Adrenal gland (tissue), 5 donors: ENCODE results near the gene CDKAL1.

Source experiments
- POLR2A ChIP-seq, 2 donors: fragments of 450-650 bp; IDR thresholded peaks; one replicate each; pipeline ENCODE4 v1.6.1; 2017; ENCODE audit warnings: antibody characterized with exemption in 2 of 2, mild to moderate bottlenecking in 2 of 2, moderate library complexity in 1 of 2
- TF ChIP-seq, protein P1 (sequence below), 6 experiments: fragments of 450-650 bp in 4 of 6; fragments of 200-600 bp in 2 of 6; sonication (generic) in 1 of 6; IDR thresholded peaks; 1 replicate in 5 of 6; 2 replicates in 1 of 6; pipeline versions ENCODE4 v1.5.1 to v1.8.0; 2016 to 2021; ENCODE audit warnings: antibody characterized with exemption in 6 of 6, mild to moderate bottlenecking in 2 of 6, moderate library complexity in 1 of 6
- donor health status: DM: no; HTN: no; CAD: no.

DNA sequence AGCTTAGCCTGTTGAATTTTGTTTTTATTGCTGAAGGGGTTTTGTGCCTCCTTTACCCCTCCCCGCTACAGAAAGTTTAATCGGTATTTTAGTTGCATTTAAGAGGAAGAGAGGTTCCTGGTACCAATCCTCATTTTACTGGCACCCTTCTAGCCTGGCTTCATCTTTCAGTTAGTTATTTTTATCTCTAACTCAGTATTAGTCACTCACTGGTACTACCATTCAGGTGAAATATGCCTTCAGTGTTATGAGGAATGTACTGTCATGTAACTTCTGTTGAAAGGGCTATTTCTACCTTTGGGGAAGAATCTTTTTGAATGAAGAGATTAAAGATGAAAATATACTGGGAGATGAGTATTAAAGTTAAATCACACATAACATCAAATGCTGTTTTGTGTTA lies 211.8 kb downstream of the CDKAL1 start:
- TF ChIP-seq, protein P1, sequence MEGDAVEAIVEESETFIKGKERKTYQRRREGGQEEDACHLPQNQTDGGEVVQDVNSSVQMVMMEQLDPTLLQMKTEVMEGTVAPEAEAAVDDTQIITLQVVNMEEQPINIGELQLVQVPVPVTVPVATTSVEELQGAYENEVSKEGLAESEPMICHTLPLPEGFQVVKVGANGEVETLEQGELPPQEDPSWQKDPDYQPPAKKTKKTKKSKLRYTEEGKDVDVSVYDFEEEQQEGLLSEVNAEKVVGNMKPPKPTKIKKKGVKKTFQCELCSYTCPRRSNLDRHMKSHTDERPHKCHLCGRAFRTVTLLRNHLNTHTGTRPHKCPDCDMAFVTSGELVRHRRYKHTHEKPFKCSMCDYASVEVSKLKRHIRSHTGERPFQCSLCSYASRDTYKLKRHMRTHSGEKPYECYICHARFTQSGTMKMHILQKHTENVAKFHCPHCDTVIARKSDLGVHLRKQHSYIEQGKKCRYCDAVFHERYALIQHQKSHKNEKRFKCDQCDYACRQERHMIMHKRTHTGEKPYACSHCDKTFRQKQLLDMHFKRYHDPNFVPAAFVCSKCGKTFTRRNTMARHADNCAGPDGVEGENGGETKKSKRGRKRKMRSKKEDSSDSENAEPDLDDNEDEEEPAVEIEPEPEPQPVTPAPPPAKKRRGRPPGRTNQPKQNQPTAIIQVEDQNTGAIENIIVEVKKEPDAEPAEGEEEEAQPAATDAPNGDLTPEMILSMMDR (IDR thresholded peaks at IDR 0.05): no peak
- no peak for TF ChIP-seq POLR2A (IDR thresholded peaks at IDR 0.05)
